ENCODE results near the gene ABR.

Gene ABR

DNA sequence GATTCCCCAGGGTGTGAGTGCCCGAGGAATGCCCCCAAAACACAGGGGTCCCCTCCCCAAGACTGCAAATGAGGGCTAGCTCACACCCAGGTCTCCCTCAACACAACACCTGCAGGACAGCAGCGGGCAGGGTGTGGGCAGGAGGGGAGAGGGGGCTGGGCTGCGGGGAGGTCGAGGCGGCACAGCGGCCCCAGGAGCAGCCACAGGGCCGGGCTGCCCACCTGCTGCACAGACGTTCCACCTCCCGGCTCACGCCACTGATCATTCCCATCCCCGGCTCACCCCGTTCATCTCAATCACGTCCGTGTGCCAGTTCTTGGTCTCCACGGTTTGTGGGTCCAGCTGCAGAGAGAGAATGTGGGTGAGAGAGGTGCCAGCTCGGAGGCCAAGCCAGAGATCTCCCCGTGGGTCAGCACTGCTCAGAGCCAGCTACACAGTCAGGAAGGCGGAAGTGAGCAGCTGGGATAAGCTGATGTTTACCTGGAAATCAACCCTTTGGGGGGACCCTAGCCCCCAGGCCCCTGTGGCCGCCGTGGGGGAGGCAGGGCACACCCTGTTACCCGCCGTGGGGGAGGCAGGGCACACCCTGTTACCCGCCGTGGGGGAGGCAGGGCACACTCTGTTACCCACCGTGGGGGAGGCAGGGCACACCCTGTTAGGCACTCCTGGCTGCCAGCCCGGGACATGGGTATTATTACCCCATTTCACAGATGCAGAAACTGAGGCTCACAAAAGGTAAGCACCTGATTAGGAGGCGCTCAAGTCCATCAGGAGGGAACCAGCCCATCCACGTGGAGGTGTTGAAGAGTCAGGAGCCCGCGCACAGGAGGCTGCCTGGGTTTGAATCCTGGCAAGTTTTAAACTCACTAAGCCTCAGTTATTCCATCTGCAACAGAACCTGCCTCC, 166.7 kb downstream of the ABR start:
- no peaks in the 10 kb centered on the region for H4K20me1 ChIP-seq (ENCODE audit: insufficient read depth)
- H3K27me3 ChIP-seq (ENCODE audit: insufficient read depth, low read depth): no peaks in the 10 kb centered on the region
- H3K4me1 ChIP-seq (ENCODE audit: low read depth, poor library complexity, severe bottlenecking): no peaks in the 10 kb centered on the region
- H3K36me3 ChIP-seq (ENCODE audit: insufficient read depth): no peaks in the 10 kb centered on the region
- no peaks in the 10 kb centered on the region for H3K79me2 ChIP-seq (ENCODE audit: insufficient read depth, low read depth)
- TF ChIP-seq, protein P1, sequence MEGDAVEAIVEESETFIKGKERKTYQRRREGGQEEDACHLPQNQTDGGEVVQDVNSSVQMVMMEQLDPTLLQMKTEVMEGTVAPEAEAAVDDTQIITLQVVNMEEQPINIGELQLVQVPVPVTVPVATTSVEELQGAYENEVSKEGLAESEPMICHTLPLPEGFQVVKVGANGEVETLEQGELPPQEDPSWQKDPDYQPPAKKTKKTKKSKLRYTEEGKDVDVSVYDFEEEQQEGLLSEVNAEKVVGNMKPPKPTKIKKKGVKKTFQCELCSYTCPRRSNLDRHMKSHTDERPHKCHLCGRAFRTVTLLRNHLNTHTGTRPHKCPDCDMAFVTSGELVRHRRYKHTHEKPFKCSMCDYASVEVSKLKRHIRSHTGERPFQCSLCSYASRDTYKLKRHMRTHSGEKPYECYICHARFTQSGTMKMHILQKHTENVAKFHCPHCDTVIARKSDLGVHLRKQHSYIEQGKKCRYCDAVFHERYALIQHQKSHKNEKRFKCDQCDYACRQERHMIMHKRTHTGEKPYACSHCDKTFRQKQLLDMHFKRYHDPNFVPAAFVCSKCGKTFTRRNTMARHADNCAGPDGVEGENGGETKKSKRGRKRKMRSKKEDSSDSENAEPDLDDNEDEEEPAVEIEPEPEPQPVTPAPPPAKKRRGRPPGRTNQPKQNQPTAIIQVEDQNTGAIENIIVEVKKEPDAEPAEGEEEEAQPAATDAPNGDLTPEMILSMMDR (conservative IDR thresholded peaks at IDR 0.05; ENCODE audit: low read depth, low read length): no peak
- H2AFZ ChIP-seq (ENCODE audit: low read depth): no peak overlapping the region
- no peak overlapping the region for H3K27ac ChIP-seq
- no peak overlapping the region for H3K4me3 ChIP-seq (IDR thresholded peaks at IDR 0.05; ENCODE audit: insufficient read depth, low read depth, low read length)
- H3K9ac ChIP-seq: no peak overlapping the region
- no peak overlapping the region for H3K4me2 ChIP-seq

GRCh38 chr17:1011760-1012735, 167.7 kb downstream of the ABR start:
- no peak overlapping the region for H3K4me3 ChIP-seq (IDR thresholded peaks at IDR 0.05; ENCODE audit: insufficient read depth, low read depth, low read length)
- TF ChIP-seq, protein P1 (conservative IDR thresholded peaks at IDR 0.05; ENCODE audit: low read depth, low read length): no peak
- H3K4me1 ChIP-seq (ENCODE audit: low read depth, poor library complexity, severe bottlenecking): no peaks in the 10 kb centered on the region
- H3K4me2 ChIP-seq: no peak overlapping the region
- no peaks in the 10 kb centered on the region for H4K20me1 ChIP-seq (ENCODE audit: insufficient read depth)
- no peaks in the 10 kb centered on the region for H3K79me2 ChIP-seq (ENCODE audit: insufficient read depth, low read depth)
- no peak overlapping the region for H2AFZ ChIP-seq (ENCODE audit: low read depth)
- no peak overlapping the region for H3K27ac ChIP-seq
- H3K9ac ChIP-seq: no peak overlapping the region
- no peaks in the 10 kb centered on the region for H3K36me3 ChIP-seq (ENCODE audit: insufficient read depth)
- H3K27me3 ChIP-seq (ENCODE audit: insufficient read depth, low read depth): no peaks in the 10 kb centered on the region

DNA sequence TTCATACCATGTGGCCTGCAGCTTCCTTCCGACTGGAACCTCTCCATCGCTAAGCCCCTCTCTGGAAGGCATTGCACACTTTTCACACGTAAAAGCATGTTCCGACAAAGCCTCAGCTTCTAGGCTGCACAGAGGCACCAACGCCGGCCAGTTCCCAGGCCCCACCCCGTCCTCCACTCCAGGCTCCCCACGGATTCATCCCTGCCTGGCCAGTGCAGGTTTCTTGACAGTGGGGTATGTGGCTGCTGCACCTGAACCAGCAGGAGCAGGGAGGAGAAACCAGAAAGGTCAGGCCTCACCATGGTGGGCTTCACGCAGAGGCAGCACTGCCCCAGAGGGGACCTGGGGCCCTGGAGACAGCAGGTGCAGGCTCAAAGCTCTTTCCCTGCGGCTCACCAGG, 168.6 kb downstream of the ABR start:
- no peaks in the 10 kb centered on the region for H3K79me2 ChIP-seq (ENCODE audit: insufficient read depth, low read depth)
- H3K4me2 ChIP-seq: no peak overlapping the region

GRCh38 chr17:1010586-1010985, 169.2 kb downstream of the ABR start:
- Histone ChIP-seq H4K20me1 (ENCODE audit: insufficient read depth) (no peaks in the 10 kb centered on the region), H3K27ac (no peak overlapping the region), H3K9ac (no peak overlapping the region), H2AFZ (ENCODE audit: low read depth) (no peak overlapping the region), H3K27me3 (ENCODE audit: insufficient read depth, low read depth) (no peaks in the 10 kb centered on the region), H3K79me2 (ENCODE audit: insufficient read depth, low read depth) (no peaks in the 10 kb centered on the region), H3K4me3 (IDR thresholded peaks at IDR 0.05; ENCODE audit: insufficient read depth, low read depth, low read length) (no peak overlapping the region), H3K4me1 (ENCODE audit: low read depth, poor library complexity, severe bottlenecking) (no peaks in the 10 kb centered on the region), H3K36me3 (ENCODE audit: insufficient read depth) (no peaks in the 10 kb centered on the region), H3K4me2 (no peak overlapping the region)
- TF ChIP-seq, protein P1 (conservative IDR thresholded peaks at IDR 0.05; ENCODE audit: low read depth, low read length): no peak

More for the DNA sequence above, 168.6 kb downstream of the ABR start:
- H4K20me1 ChIP-seq (ENCODE audit: insufficient read depth): no peaks in the 10 kb centered on the region
- no peaks in the 10 kb centered on the region for H3K27me3 ChIP-seq (ENCODE audit: insufficient read depth, low read depth)
- TF ChIP-seq, protein P1 (conservative IDR thresholded peaks at IDR 0.05; ENCODE audit: low read depth, low read length): no peak
- H2AFZ ChIP-seq (ENCODE audit: low read depth): no peak overlapping the region
- no peaks in the 10 kb centered on the region for H3K36me3 ChIP-seq (ENCODE audit: insufficient read depth)
- H3K4me1 ChIP-seq (ENCODE audit: low read depth, poor library complexity, severe bottlenecking): no peaks in the 10 kb centered on the region
- no peak overlapping the region for H3K9ac ChIP-seq
- no peak overlapping the region for H3K4me3 ChIP-seq (IDR thresholded peaks at IDR 0.05; ENCODE audit: insufficient read depth, low read depth, low read length)
- no peak overlapping the region for H3K27ac ChIP-seq
